Heart right ventricle (tissue), 16 donors: ENCODE measurements around the gene ZNF85. TPM values are rescaled to one million over a fixed set of nuclear protein-coding genes. Genes with fewer than 3 reads are reported as not detected.
"Not testable (repeated sequence)": the region's sequence is repeated elsewhere in the genome, so short reads cannot be mapped to it uniquely, and the experiment has no call there.

ENCODE experiments used
- ATAC-seq, 8 donors: fragments of 200-7000 bp; cut with Tn5 transposase; one replicate each; pipeline ENCODE4 v1.9.1; 2020; ENCODE audit warnings: mild to moderate bottlenecking in 8 of 8, moderate library complexity in 8 of 8, moderate number of reproducible peaks in 1 of 8
- DNase-seq, 2 donors: peaks; one replicate each; pipeline ENCODE4 v3.0.0-alpha.2; 2020
- H3K27ac ChIP-seq, 10 donors: fragments of 200-600 bp; sonication (generic) in 2 of 10; one replicate each; pipeline versions ENCODE4 v1.5.0 to v1.8.0; 2020 to 2022; ENCODE audit warnings: mild to moderate bottlenecking in 3 of 10
- H3K27me3 ChIP-seq, 7 donors: fragments of 200-600 bp; one replicate each; pipeline ENCODE4 v1.8.0; 2021 to 2022; ENCODE audit warnings: mild to moderate bottlenecking in 2 of 7
- H3K36me3 ChIP-seq, 9 donors: fragments of 200-600 bp; sonication (generic) in 1 of 9; one replicate each; pipeline versions ENCODE4 v1.5.0 to v1.8.0; 2020 to 2022; ENCODE audit warnings: mild to moderate bottlenecking in 2 of 9
- H3K4me1 ChIP-seq, 9 donors: fragments of 200-600 bp; sonication (generic) in 1 of 9; one replicate each; pipeline versions ENCODE4 v1.5.0 to v1.8.0; 2020 to 2022; ENCODE audit warnings: mild to moderate bottlenecking in 4 of 9
- H3K4me3 ChIP-seq, 10 donors: fragments of 200-600 bp; sonication (generic) in 2 of 10; one replicate each; pipeline versions ENCODE4 v1.5.0 to v1.8.0; 2020 to 2022; ENCODE audit warnings: mild to moderate bottlenecking in 7 of 10, moderate library complexity in 2 of 10
- H3K9me3 ChIP-seq, 11 donors: fragments of 200-600 bp in 10 of 11; sonication (generic) in 2 of 11; one replicate each; pipeline versions ENCODE4 v1.5.0 to v1.8.0; 2013 to 2022; ENCODE audit warnings: mild to moderate bottlenecking in 2 of 11, control low read depth in 1 of 11, moderate library complexity in 1 of 11
- WGBS, 2 donors: extraction: QIAGEN DNeasy Blood & Tissue Kit; methylation state at CpG; one replicate each; pipeline ENCODE4 v1.1.7; 2013; ENCODE audit warnings: inconsistent platforms in 1 of 2; 5-methylcytosine and 5-hydroxymethylcytosine counted together
- intact Hi-C, 10 donors: fragments of 100-400 bp; cut with DNase I; formaldehyde crosslinking; loops; one replicate each; pipeline versions ENCODE4 v1.11.1 to v1.14.2; 2022
- polyA plus RNA-seq, 2 donors: library from polyadenylated mRNA; stranded (reverse); fragments of 200-250 nt; gene quantifications; one replicate each; pipeline ENCODE4 v1.2.3, GENCODE V29; 2013
- total RNA-seq, 10 donors: library from RNA; stranded (reverse); fragmentation: NEBNext Ultra II Directional in 3 of 10; extraction: Animal tissue kit (Norgen Biotek cat#: 25700) in 3 of 10; gene quantifications; one replicate each; pipeline versions ENCODE4 v1.2.1 to v1.2.4, GENCODE V29; 2021 to 2023
- TF ChIP-seq, protein P1 (sequence below), 9 donors: fragments of 200-600 bp; sonication (generic) in 2 of 9; IDR thresholded peaks; one replicate each; pipeline versions ENCODE4 v1.5.0 to v1.8.0; 2021 to 2022; ENCODE audit warnings: antibody characterized with exemption in 9 of 9, mild to moderate bottlenecking in 5 of 9, moderate library complexity in 1 of 9
- donor health status: Arrhythmogenic right ventricular cardiomyopathy.
- donor health status: ischemic (EF 13 %, LVEDD 7.1; RV severe dilation, severe dysfunction).
- donor health status: healthy with polysubstance abuse.
- donor health status: DM: no; HTN: yes; CAD: no.
- donor health status: DM: no; HTN: no; CAD: no.
- donor health status: ischemic (EF 25% LVEDD 6.9; RV normal size, moderate dysfunction).
- donor health status: ischemic (EF 25% LVEDD 5.7; RV mildly dilated, moderate dysfunction).
- donor health status: healthy.
- donor health status: DM: yes; HTN: yes; CAD: no.
- donor health status: Ischemic cardiomyopathy.
- donor health status: ischemic (EF 35%, LVEDD 5.7; RV mildly dilated, moderate dysfunction).
- donor health status: nonischemic (EF 11% LVEDD 7.7; RV severe dilation, severe dysfunction).
- donor health status: DM: yes; HTN: yes; CAD: no.
- donor health status: PGD.
- donor health status: ischemic (EF 29% LVEDD 5.4; RV normal size, mild dysfunction).
- donor health status: nonischemic (EF 23%, LVEDD 6.1; RV moderate dilation, normal function).

Gene ZNF85
- total and polyA plus RNA-seq, 12 donors: 1.3 to 5.9 (median 3.0) TPM

DNA sequence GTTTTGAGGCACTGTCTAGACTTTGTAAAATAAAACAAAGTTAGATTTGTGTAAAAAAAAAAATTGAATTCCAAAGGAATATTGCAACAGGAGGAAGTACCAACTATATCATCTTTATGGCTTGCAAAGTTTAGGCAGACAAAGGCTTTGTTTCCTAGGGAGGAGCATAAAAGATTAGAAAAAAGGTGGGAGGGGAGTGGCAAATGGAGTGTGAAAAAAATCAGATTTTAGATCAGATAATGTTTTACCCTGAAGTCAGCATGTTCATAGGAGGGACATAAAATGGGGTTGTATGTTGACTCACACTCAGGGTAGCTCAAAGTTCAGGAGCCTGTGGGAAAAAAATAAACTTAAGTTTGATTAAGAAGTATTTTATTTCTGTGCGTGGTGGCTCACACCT, 3.7 kb downstream of the ZNF85 start:
- no peak for ATAC-seq
- Histone ChIP-seq H3K4me3 (no peak overlapping the region), H3K27me3 (no peaks in the 10 kb centered on the region), H3K4me1 (peaks cover 0 to 17% (median 6%) of the 10 kb centered on the region in 9 donors), H3K36me3 (peaks cover 0 to 9% (median 0%) of the 10 kb centered on the region in 9 donors), H3K9me3 (peaks cover 0 to 4% (median 0%) of the 10 kb centered on the region in 11 donors), H3K27ac (no peak overlapping the region)
- TF ChIP-seq, protein P1, sequence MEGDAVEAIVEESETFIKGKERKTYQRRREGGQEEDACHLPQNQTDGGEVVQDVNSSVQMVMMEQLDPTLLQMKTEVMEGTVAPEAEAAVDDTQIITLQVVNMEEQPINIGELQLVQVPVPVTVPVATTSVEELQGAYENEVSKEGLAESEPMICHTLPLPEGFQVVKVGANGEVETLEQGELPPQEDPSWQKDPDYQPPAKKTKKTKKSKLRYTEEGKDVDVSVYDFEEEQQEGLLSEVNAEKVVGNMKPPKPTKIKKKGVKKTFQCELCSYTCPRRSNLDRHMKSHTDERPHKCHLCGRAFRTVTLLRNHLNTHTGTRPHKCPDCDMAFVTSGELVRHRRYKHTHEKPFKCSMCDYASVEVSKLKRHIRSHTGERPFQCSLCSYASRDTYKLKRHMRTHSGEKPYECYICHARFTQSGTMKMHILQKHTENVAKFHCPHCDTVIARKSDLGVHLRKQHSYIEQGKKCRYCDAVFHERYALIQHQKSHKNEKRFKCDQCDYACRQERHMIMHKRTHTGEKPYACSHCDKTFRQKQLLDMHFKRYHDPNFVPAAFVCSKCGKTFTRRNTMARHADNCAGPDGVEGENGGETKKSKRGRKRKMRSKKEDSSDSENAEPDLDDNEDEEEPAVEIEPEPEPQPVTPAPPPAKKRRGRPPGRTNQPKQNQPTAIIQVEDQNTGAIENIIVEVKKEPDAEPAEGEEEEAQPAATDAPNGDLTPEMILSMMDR (IDR thresholded peaks at IDR 0.05): no peak
- 98 to 100% methylated on average over 1 of the region's 1 CpG for WGBS, 2 donors
- intact Hi-C loops: loop anchor here in 1 of 10 donors (10.0 kb wide), 1 partner anchor 362 kb away; the partner anchor contains the start of gene ZNF737
- DNase-seq: no peak

DNA sequence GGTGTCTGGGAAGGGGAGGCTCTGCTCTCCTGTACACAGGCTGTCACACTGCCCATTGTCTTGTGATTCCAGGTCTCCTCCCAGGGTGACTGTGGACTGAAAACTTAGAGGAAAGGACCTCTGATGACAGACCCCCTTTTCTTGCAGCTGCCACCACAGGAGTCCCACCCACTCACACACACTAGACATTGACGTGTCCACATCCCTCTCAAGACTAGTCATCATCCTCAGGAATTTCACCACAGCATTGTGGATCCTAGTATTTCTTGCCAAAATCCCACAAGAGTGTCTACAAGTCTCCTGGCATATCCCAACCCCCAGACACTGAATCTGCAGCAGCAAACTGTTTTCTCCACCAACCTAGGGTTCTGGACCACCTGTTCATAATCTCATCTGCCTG, 5.3 kb downstream of the ZNF85 start:
- intact Hi-C loops: loop anchor here in 1 of 10 donors (10.0 kb wide), 1 partner anchor 364 kb away; the partner anchor contains the start of gene ZNF737
- 86 to 92% methylated on average over 1 of the region's 1 CpG for WGBS, 2 donors
- DNase-seq (no peak), ATAC-seq (no peak)
- H3K9me3 ChIP-seq: peaks cover 0 to 9% (median 0%) of the 10 kb centered on the region in 11 donors
- peaks cover 0 to 10% (median 0%) of the 10 kb centered on the region in 9 donors for H3K36me3 ChIP-seq
- H3K4me3 ChIP-seq: no peak overlapping the region
- peaks cover 0 to 11% (median 5%) of the 10 kb centered on the region in 9 donors for H3K4me1 ChIP-seq
- no peak overlapping the region for H3K27ac ChIP-seq
- H3K27me3 ChIP-seq: no peaks in the 10 kb centered on the region
- TF ChIP-seq, protein P1 (IDR thresholded peaks at IDR 0.05): no peak

GRCh38 chr19:20936322-20936947, 13.4 kb downstream of the ZNF85 start:
- intact Hi-C loops, H3K4me1 ChIP-seq, H3K27ac ChIP-seq, DNase-seq, H3K27me3 ChIP-seq, ATAC-seq, H3K4me3 ChIP-seq: not testable (repeated sequence)
- Histone ChIP-seq H3K9me3 (peaks cover 0 to 20% (median 0%) of the 10 kb centered on the region in 11 donors), H3K36me3 (peaks cover 0 to 64% (median 15%) of the 10 kb centered on the region in 9 donors)
- 92 to 97% methylated on average over 5 of the region's 5 CpGs for WGBS, 2 donors

DNA sequence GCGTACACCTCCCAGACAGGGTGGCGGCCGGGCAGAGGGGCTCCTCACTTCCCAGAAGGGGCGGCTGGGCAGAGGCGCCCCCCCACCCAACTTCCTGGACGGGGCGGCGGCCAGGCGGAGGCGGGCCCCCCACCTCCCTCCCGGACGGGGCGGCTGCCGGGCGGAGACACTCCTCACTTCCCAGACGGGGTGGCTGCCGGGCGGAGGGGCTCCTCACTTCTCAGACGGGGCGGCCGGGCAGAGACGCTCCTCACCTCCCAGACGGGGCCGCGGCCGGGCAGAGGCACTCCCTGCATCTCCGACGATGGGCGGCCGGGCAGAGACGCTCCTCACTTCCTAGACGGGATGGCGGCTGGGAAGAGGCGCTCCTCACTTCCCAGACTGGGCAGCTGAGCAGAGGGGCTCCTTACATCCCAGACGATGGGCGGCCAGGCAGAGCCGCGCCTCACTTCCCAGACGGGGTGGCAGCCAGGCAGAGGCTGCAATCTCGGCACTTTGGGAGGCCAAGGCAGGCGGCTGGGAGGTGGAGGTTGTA, 29.6 kb downstream of the ZNF85 start:
- 78 to 88% methylated on average over 17 to 41 of the region's 41 CpGs for WGBS, 2 donors
- H3K4me1 ChIP-seq, DNase-seq, H3K27me3 ChIP-seq, intact Hi-C loops, ATAC-seq, H3K4me3 ChIP-seq, H3K27ac ChIP-seq: not testable (repeated sequence)
- H3K36me3 ChIP-seq: peaks cover 0 to 27% (median 11%) of the 10 kb centered on the region in 9 donors
- H3K9me3 ChIP-seq: peaks cover 0 to 76% (median 28%) of the 10 kb centered on the region in 11 donors

DNA sequence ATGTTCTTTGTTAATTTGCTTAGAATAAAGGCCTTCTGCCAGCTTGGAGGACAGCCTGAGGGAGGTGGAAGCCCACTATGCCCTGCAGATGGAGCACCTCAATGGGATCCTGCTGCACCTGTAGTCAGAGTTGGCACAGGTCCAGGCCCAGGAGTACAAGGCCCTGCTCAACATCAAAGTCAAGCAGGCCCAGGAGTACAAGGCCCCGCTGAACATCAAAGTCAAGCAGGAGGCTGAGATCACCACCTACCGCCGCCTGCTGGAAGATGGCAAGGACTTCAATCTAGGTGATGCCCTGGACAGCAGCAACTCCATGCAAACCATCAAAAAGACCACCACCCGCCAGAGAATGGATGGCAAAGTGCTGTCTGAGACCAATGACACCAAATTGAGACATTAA, 41.7 kb downstream of the ZNF85 start:
- ATAC-seq: no peak
- WGBS, 2 donors: 25 to 31% methylated on average over 4 of the region's 4 CpGs

More for the DNA sequence above, 41.7 kb downstream of the ZNF85 start:
- no peaks in the 10 kb centered on the region for H3K27me3 ChIP-seq
- TF ChIP-seq, protein P1 (IDR thresholded peaks at IDR 0.05): no peak
- H3K27ac ChIP-seq: no peak overlapping the region
- H3K36me3 ChIP-seq: no peaks in the 10 kb centered on the region
- H3K9me3 ChIP-seq: peaks cover 0 to 34% (median 0%) of the 10 kb centered on the region in 11 donors
- DNase-seq: no peak
- intact Hi-C loops: no loop called here
- no peaks in the 10 kb centered on the region for H3K4me1 ChIP-seq
- H3K4me3 ChIP-seq: no peak overlapping the region
